Measurements from ENCODE around the gene TUBGCP3. TPM values are rescaled to one million over a fixed set of nuclear protein-coding genes. Genes with fewer than 3 reads are reported as not detected.
"Not testable (repeated sequence)": the region's sequence is repeated elsewhere in the genome, so short reads cannot be mapped to it uniquely, and the experiment has no call there.

Gene TUBGCP3
- total RNA-seq, 2 experiments from 2014 or later = 30.6 to 31.3 TPM

GRCh38 chr13:112496166-112496565 lies 91.8 kb downstream of the TUBGCP3 start:
- Histone ChIP-seq H3K27me3 (ENCODE audit: control insufficient read depth in 1 of 2, insufficient read depth in 2 of 2, low read length in 2 of 2) (no peaks in the 10 kb centered on the region), H3K9me3 (ENCODE audit: control insufficient read depth in 1 of 2, insufficient read depth in 1 of 2, low read length in 2 of 2) (no peaks in the 10 kb centered on the region), H3K4me3 (ENCODE audit: low read length) (no peak overlapping the region), H3K27ac (ENCODE audit: low read depth in 1 of 2, low read length in 2 of 2) (no peak overlapping the region), H3K4me1 (ENCODE audit: insufficient read depth, low read length) (no peaks in the 10 kb centered on the region), H3K36me3 (ENCODE audit: insufficient read depth, low read length) (peaks cover 41% of the 10 kb centered on the region)
- Mint-ChIP-seq H3K27ac (no peak overlapping the region), H3K27me3 (no peaks in the 10 kb centered on the region), H3K9me3 (no peaks in the 10 kb centered on the region), H3K4me3 (no peak overlapping the region), H3K36me3 (ENCODE audit: low read depth) (peaks cover 65% of the 10 kb centered on the region), H3K4me1 (ENCODE audit: low read depth) (no peaks in the 10 kb centered on the region)
- CTCF ChIA-PET = no interaction called here
- POLR2A ChIA-PET = no interaction called here
- ATAC-seq (ENCODE audit: poor library complexity) (no peak), DNase-seq (no peak)
- TF ChIP-seq CTCF (IDR thresholded peaks at IDR 0.05) = no peak
- intact Hi-C loops (cut with DNase I, micrococcal nuclease) = no loop called here

GRCh38 chr13:112495465-112495864 lies 92.5 kb downstream of the TUBGCP3 start:
- ATAC-seq (ENCODE audit: poor library complexity) = no peak
- no peak for DNase-seq
- Mint-ChIP-seq H3K36me3 (ENCODE audit: low read depth) (peaks cover 65% of the 10 kb centered on the region), H3K4me3 (no peak overlapping the region), H3K4me1 (ENCODE audit: low read depth) (no peaks in the 10 kb centered on the region), H3K27ac (no peak overlapping the region), H3K27me3 (no peaks in the 10 kb centered on the region), H3K9me3 (no peaks in the 10 kb centered on the region)
- ChIA-PET POLR2A (no interaction called here), CTCF (no interaction called here)
- Histone ChIP-seq H3K36me3 (ENCODE audit: insufficient read depth, low read length) (peaks cover 38% of the 10 kb centered on the region), H3K27me3 (ENCODE audit: control insufficient read depth in 1 of 2, insufficient read depth in 2 of 2, low read length in 2 of 2) (no peaks in the 10 kb centered on the region), H3K27ac (ENCODE audit: low read depth in 1 of 2, low read length in 2 of 2) (no peak overlapping the region), H3K4me1 (ENCODE audit: insufficient read depth, low read length) (no peaks in the 10 kb centered on the region), H3K4me3 (ENCODE audit: low read length) (no peak overlapping the region), H3K9me3 (ENCODE audit: control insufficient read depth in 1 of 2, insufficient read depth in 1 of 2, low read length in 2 of 2) (no peaks in the 10 kb centered on the region)
- TF ChIP-seq CTCF (IDR thresholded peaks at IDR 0.05) = no peak
- intact Hi-C loops (cut with DNase I, micrococcal nuclease) = no loop called here

- H3K4me3 ChIP-seq (ENCODE audit: low read length) = no peak overlapping the region
- no peak for TF ChIP-seq CTCF (IDR thresholded peaks at IDR 0.05)
- H3K27ac Mint-ChIP-seq = no peak overlapping the region
- CTCF ChIA-PET = no interaction called here
- POLR2A ChIA-PET = no interaction called here
- no peaks in the 10 kb centered on the region for H3K4me1 ChIP-seq (ENCODE audit: insufficient read depth, low read length)
- no peak overlapping the region for H3K4me3 Mint-ChIP-seq
- no peaks in the 10 kb centered on the region for H3K4me1 Mint-ChIP-seq (ENCODE audit: low read depth)
- no peaks in the 10 kb centered on the region for H3K27me3 ChIP-seq (ENCODE audit: control insufficient read depth in 1 of 2, insufficient read depth in 2 of 2, low read length in 2 of 2)
- H3K27ac ChIP-seq (ENCODE audit: low read depth in 1 of 2, low read length in 2 of 2) = no peak overlapping the region
- no peak for ATAC-seq (ENCODE audit: poor library complexity)
- peaks cover 15% of the 10 kb centered on the region for H3K36me3 ChIP-seq (ENCODE audit: insufficient read depth, low read length)
- H3K36me3 Mint-ChIP-seq (ENCODE audit: low read depth) = peaks cover 52% of the 10 kb centered on the region
- H3K9me3 Mint-ChIP-seq = no peaks in the 10 kb centered on the region
- DNase-seq = no peak
- intact Hi-C loops (cut with DNase I, micrococcal nuclease) = no loop called here
- no peaks in the 10 kb centered on the region for H3K27me3 Mint-ChIP-seq
- H3K9me3 ChIP-seq (ENCODE audit: control insufficient read depth in 1 of 2, insufficient read depth in 1 of 2, low read length in 2 of 2) = peaks cover 0 to 4% of the 10 kb centered on the region in 2 experiments
Observed at GRCh38 chr13:112489199-112489598, 98.8 kb downstream of the TUBGCP3 start.

GRCh38 chr13:112488343-112489050 lies 99.5 kb downstream of the TUBGCP3 start:
- H3K4me1 Mint-ChIP-seq (ENCODE audit: low read depth); H3K27me3 ChIP-seq (ENCODE audit: control insufficient read depth in 1 of 2, insufficient read depth in 2 of 2, low read length in 2 of 2); POLR2A ChIA-PET; H3K27ac Mint-ChIP-seq; H3K4me3 ChIP-seq (ENCODE audit: low read length); H3K27me3 Mint-ChIP-seq; DNase-seq; H3K27ac ChIP-seq (ENCODE audit: low read depth in 1 of 2, low read length in 2 of 2); H3K4me1 ChIP-seq (ENCODE audit: insufficient read depth, low read length); intact Hi-C loops (cut with DNase I, micrococcal nuclease); H3K4me3 Mint-ChIP-seq; H3K9me3 Mint-ChIP-seq; CTCF ChIA-PET; H3K9me3 ChIP-seq (ENCODE audit: control insufficient read depth in 1 of 2, insufficient read depth in 1 of 2, low read length in 2 of 2); ATAC-seq (ENCODE audit: poor library complexity): not testable (repeated sequence)
- H3K36me3 ChIP-seq (ENCODE audit: insufficient read depth, low read length) = peaks cover 19% of the 10 kb centered on the region
- H3K36me3 Mint-ChIP-seq (ENCODE audit: low read depth) = peaks cover 58% of the 10 kb centered on the region
